A549 (cell line): Measurements from ENCODE around the gene TTC36. TPM values are rescaled to one million over a fixed set of nuclear protein-coding genes. Genes with fewer than 3 reads are reported as not detected.

Experiments used
- ATAC-seq, 2 experiments: fragments of 200-7000 bp in 1 of 2; fragments of >200 bp in 1 of 2; cut with Nextera tagmentation in 1 of 2; cut with Tn5 transposase in 1 of 2; 3 replicates each; pipeline versions ENCODE4 v1.8.0 to v1.9.1; 2018 to 2020; ENCODE audit warnings: mild to moderate bottlenecking in 1 of 2, moderate library complexity in 1 of 2
- CTCF ChIA-PET: fragments of 300-600 bp; sonication (Branson Sonifier 250); formaldehyde crosslinking; extraction: SDS; loops from one replicate; lab custom pipeline; 2021; ENCODE audit warnings: antibody characterized with exemption, inconsistent platforms; lab: Yijun Ruan, JAX
- POLR2A ChIA-PET: fragments of 350-600 bp; formaldehyde crosslinking; extraction: SDS; loops from one replicate; lab custom pipeline; 2021; ENCODE audit warnings: antibody characterized with exemption, inconsistent platforms; lab: Yijun Ruan, JAX
- DNase-seq, 2 experiments: peaks; one replicate each; pipeline versions ENCODE4 v3.0.0 to v3.0.0-alpha.2; 2011 to 2016; ENCODE audit warnings: low read depth in 1 of 2, low spot score in 1 of 2
- FAIRE-seq: peaks from 2 replicates; lab custom pipeline; 2011; peaks lifted over from hg19 to GRCh38; lab: Jason Lieb, UNC
- H3K27ac ChIP-seq, 2 experiments: fragments of >200 bp; sonication (Bioruptor Twin); formaldehyde crosslinking; 3 replicates each; pipeline ENCODE4 v1.5.1; 2016 to 2017
- H3K4me1 ChIP-seq: fragments of >200 bp; sonication (Bioruptor Twin); formaldehyde crosslinking; 3 replicates; pipeline ENCODE4 v1.6.1; 2016
- H3K4me2 ChIP-seq: fragments of >200 bp; sonication (Bioruptor Twin); formaldehyde crosslinking; 3 replicates; pipeline ENCODE4 v1.6.1; 2016
- H3K4me3 ChIP-seq: fragments of >200 bp; sonication (Bioruptor Twin); formaldehyde crosslinking; 3 replicates; pipeline ENCODE4 v1.5.1; 2016
- H3K9me3 ChIP-seq: fragments of >200 bp; sonication (Bioruptor Twin); formaldehyde crosslinking; 3 replicates; pipeline ENCODE4 v1.6.1; 2016
- BCL3 ChIP-seq: fragments of >200 bp; sonication (Bioruptor Twin); formaldehyde crosslinking; IDR thresholded peaks from 3 replicates; pipeline ENCODE4 v1.6.1; 2016
- BHLHE40 ChIP-seq: IDR thresholded peaks from 2 replicates; pipeline ENCODE4 v1.6.1; 2012; ENCODE audit warnings: low read depth, low read length, inconsistent platforms
- CBX8 ChIP-seq: fragments of 200-600 bp; sonication (generic); IDR thresholded peaks from 2 replicates; pipeline ENCODE4 v1.6.1; 2016
- EHF ChIP-seq: fragments of 250-450 bp; sonication (Bioruptor Pico); IDR thresholded peaks from 2 replicates; pipeline ENCODE4 v1.5.0; 2020; ENCODE audit warnings: mild to moderate bottlenecking
- EHMT2 ChIP-seq: fragments of 200-600 bp; sonication (generic); IDR thresholded peaks from 2 replicates; pipeline ENCODE4 v1.6.1; 2016; ENCODE audit warnings: antibody characterized with exemption, low read depth, mild to moderate bottlenecking, moderate library complexity
- EP300 ChIP-seq, 2 experiments: fragments of >200 bp; sonication (Bioruptor Twin); formaldehyde crosslinking; IDR thresholded peaks; 2 replicates in 1 of 2; 3 replicates in 1 of 2; pipeline ENCODE4 v1.6.1; 2016 to 2017
- ESRRA ChIP-seq: fragments of 150-350 bp; IDR thresholded peaks from 2 replicates; pipeline ENCODE4 v1.6.1; 2014; ENCODE audit warnings: mild to moderate bottlenecking, low read length, borderline replicate concordance
- FOSL2 ChIP-seq, 2 experiments: fragments of 450-650 bp in 1 of 2; fragments of >200 bp in 1 of 2; sonication (Bioruptor Twin) in 1 of 2; formaldehyde crosslinking; IDR thresholded peaks; 2 replicates each; pipeline versions ENCODE4 v1.5.0 to v1.6.1; 2016 to 2020; ENCODE audit warnings: mild to moderate bottlenecking in 1 of 2, moderate library complexity in 1 of 2
- GATA3 ChIP-seq: IDR thresholded peaks from 2 replicates; pipeline ENCODE4 v1.6.1; 2012; ENCODE audit warnings: borderline replicate concordance
- HEYL ChIP-seq: fragments of 250-450 bp; sonication (Bioruptor Pico); IDR thresholded peaks from 2 replicates; pipeline ENCODE4 v1.8.0; 2021; ENCODE audit warnings: mild to moderate bottlenecking, moderate library complexity
- HOXB5 ChIP-seq: fragments of 250-450 bp; sonication (Bioruptor Pico); IDR thresholded peaks from 2 replicates; pipeline ENCODE4 v1.5.0; 2020; ENCODE audit warnings: mild to moderate bottlenecking, moderate library complexity
- JUNB ChIP-seq: fragments of >200 bp; sonication (Bioruptor Twin); formaldehyde crosslinking; IDR thresholded peaks from 2 replicates; pipeline ENCODE4 v1.6.1; 2016
- KDM5A ChIP-seq: fragments of 200-600 bp; sonication (generic); IDR thresholded peaks from 2 replicates; pipeline ENCODE4 v1.6.1; 2016; ENCODE audit warnings: antibody characterized with exemption, mild to moderate bottlenecking
- POLR2AphosphoS2 ChIP-seq: conservative IDR thresholded peaks from 2 replicates; pipeline ENCODE4 v1.6.1; 2012; ENCODE audit warnings: low read length, improper control_type of control experiment, inconsistent platforms
- RCOR1 ChIP-seq: fragments of 150-350 bp; IDR thresholded peaks from 2 replicates; pipeline ENCODE4 v1.6.1; 2014; ENCODE audit warnings: antibody characterized with exemption, low read length, low read depth
- RFX5 ChIP-seq: fragments of 450-650 bp; IDR thresholded peaks from 2 replicates; pipeline ENCODE4 v1.7.1; 2014; ENCODE audit warnings: antibody characterized with exemption, mild to moderate bottlenecking, moderate library complexity
- SMC3 ChIP-seq: fragments of >200 bp; sonication (Bioruptor Twin); formaldehyde crosslinking; IDR thresholded peaks from 3 replicates; pipeline ENCODE4 v1.6.1; 2018; ENCODE audit warnings: inconsistent platforms
- SREBF2 ChIP-seq: fragments of 450-650 bp; IDR thresholded peaks from 2 replicates; pipeline ENCODE4 v1.6.1; 2014; ENCODE audit warnings: mild to moderate bottlenecking, moderate library complexity
- TFCP2L1 ChIP-seq: fragments of 250-450 bp; sonication (Bioruptor Pico); IDR thresholded peaks from 2 replicates; pipeline ENCODE4 v1.5.0; 2021; ENCODE audit warnings: mild to moderate bottlenecking
- ZC3H11A ChIP-seq: fragments of 450-650 bp; IDR thresholded peaks from 2 replicates; pipeline ENCODE4 v1.6.1; 2014; ENCODE audit warnings: antibody characterized with exemption, mild to moderate bottlenecking
- WGBS: methylation state at CpG from one replicate; pipeline ENCODE4 v1.1.6; 2017; ENCODE audit errors: missing lambda C conversion rate; 5-methylcytosine and 5-hydroxymethylcytosine counted together
- polyA plus RNA-seq, 4 experiments: library from polyadenylated mRNA; depleted of rRNA in 3 of 4; stranded (reverse); fragments of >200 nt; fragmentation: RNase III in 1 of 4; extraction: RNeasy Plus Mini Kit Qiagen cat#74134 plus additional on column Dnase treatment in 1 of 4; gene quantifications; 2 replicates in 3 of 4; 3 replicates in 1 of 4; pipeline ENCODE4 v1.2.3, GENCODE V29; 2011 to 2017
- TF ChIP-seq, protein P1 (sequence below): IDR thresholded peaks from 2 replicates; pipeline ENCODE4 v1.6.1; 2012
- TF ChIP-seq, protein P2 (sequence below): fragments of 250-450 bp; sonication (Bioruptor Pico); IDR thresholded peaks from 2 replicates; pipeline ENCODE4 v1.5.0; 2021; ENCODE audit warnings: mild to moderate bottlenecking, moderate library complexity, borderline replicate concordance

TTC36 gene
- polyA plus RNA-seq, 2 of the 4 experiments (the other 2 are of a cell fraction), result not detected

DNA sequence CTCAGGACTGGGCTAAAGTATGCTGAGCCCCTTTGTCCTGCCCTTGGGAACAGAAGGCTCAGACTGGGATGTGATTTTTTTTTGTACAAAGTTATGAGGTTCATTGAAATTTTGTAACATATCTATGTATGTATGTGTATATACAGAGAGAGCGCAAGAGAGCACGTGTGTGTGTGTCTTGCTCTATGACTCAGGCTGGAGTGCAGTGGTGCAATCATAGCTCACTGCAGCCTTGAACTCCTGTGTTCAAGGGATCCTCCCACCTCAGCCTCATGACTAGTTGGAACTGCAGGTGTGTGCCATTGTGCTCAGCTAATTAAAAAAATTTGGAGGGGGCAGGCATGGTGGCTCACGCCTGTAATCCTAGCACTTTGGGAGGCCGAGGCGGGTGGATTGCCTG lies 9.5 kb downstream of the TTC36 start:
- CTCF ChIA-PET, result no interaction called here
- no peak for ATAC-seq
- TF ChIP-seq EHMT2 (no peak), HEYL (no peak), KDM5A (no peak), RFX5 (no peak), SREBF2 (no peak), SMC3 (no peak), RCOR1 (no peak), BCL3 (no peak)
- TF ChIP-seq, protein P1, sequence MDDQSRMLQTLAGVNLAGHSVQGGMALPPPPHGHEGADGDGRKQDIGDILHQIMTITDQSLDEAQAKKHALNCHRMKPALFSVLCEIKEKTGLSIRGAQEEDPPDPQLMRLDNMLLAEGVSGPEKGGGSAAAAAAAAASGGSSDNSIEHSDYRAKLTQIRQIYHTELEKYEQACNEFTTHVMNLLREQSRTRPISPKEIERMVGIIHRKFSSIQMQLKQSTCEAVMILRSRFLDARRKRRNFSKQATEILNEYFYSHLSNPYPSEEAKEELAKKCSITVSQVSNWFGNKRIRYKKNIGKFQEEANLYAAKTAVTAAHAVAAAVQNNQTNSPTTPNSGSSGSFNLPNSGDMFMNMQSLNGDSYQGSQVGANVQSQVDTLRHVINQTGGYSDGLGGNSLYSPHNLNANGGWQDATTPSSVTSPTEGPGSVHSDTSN, result no peak
- TF ChIP-seq, all 56 proteins: peak for 0
- Histone ChIP-seq H3K4me1 (no peaks in the 10 kb centered on the region), H3K9me3 (no peaks in the 10 kb centered on the region), H3K4me3 (no peak overlapping the region), H3K27ac (no peak overlapping the region), H3K4me2 (no peak overlapping the region)
- 85% methylated on average over 5 of the region's 5 CpGs for WGBS
- FAIRE-seq (no peak), DNase-seq (no peak)
- POLR2A ChIA-PET, result no interaction called here

DNA sequence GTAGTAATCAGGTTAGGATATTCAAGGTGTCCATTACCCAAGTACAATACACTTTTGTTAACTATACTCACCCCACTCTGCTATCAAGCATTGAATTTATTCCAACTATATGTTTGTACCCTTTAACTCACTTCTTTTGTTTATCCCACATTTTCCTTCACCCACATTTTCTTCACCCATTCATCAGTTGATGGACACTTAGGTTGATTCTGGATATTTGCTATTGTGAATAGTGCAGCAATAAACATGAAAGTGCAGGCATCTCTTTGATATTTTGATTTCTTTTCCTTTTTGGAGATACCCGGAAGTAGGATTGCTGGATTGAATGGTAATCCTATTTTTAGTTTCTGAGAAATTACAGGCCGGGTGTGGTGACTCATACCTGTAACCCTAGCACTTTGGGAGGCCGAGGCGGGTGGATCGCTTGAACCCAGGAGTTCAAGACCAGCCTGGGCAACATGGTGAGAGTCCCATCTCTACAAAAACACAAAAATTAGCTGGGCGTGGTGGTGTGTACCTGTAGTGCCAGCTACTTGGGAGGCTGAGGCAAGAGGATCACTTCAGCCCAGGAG lies 10.2 kb downstream of the TTC36 start:
- WGBS, result 67% methylated on average over 6 of the region's 6 CpGs
- Histone ChIP-seq H3K4me2 (no peak overlapping the region), H3K4me3 (no peak overlapping the region), H3K9me3 (no peaks in the 10 kb centered on the region), H3K27ac (no peak overlapping the region)
- FAIRE-seq (no peak), DNase-seq (no peak), ATAC-seq (no peak)
- ChIA-PET CTCF (no interaction called here), POLR2A (no interaction called here)
- TF ChIP-seq FOSL2 (IDR thresholded peaks at IDR 0.05), result no peak
- peak; percentile 43; the same call in 1 of the 2 replicates for TF ChIP-seq FOSL2 (CRISPR knock-in tag; IDR thresholded peaks at IDR 0.05)
- no peak for TF ChIP-seq EHMT2
- TF ChIP-seq CBX8, result no peak
- TF ChIP-seq RCOR1, result no peak
- TF ChIP-seq HEYL, result no peak
- TF ChIP-seq BCL3, result no peak
- no peak for TF ChIP-seq EHF
- TF ChIP-seq ESRRA, result no peak
- no peak for TF ChIP-seq ZC3H11A
- TF ChIP-seq, all 56 proteins: peak for 1
- H3K4me1 ChIP-seq, result no peaks in the 10 kb centered on the region

DNA sequence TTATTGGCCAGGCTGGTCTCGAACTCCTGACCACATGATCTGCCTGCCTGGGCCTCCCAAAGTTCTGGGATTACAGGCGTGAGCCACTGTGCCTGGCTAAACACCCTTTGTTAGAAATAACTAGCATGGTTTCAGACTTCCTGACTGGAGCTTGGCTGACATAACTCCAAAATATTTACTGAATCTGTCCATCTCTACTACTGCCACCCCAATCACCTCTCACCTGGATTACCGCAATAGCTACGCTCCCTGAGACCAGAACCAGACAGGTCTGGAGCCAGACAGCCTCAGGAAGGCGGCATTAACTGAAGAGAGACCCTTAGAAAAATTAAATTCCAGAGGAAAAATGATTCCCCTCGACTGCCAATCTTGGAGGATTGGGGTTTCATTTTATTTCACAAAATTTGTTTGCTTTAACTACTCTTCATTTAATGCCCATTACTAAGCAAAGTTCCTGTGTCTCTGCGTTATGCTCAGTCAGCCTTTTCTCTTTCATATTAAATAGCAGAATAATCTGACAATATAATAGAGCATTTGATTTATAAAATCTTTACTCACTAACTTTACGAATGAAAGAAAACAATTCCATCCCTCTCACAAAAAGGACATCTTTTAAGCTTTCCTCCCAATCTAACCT lies 16.9 kb downstream of the TTC36 start:
- POLR2A ChIA-PET, result no interaction called here
- FAIRE-seq, result no peak
- no peaks in the 10 kb centered on the region for H3K9me3 ChIP-seq
- H3K4me1 ChIP-seq, result no peaks in the 10 kb centered on the region
- no peak overlapping the region for H3K27ac ChIP-seq
- no peak for DNase-seq
- H3K4me2 ChIP-seq, result no peak overlapping the region
- H3K4me3 ChIP-seq, result no peak overlapping the region
- ATAC-seq, result no peak
- TF ChIP-seq EP300 (IDR thresholded peaks at IDR 0.05) (no peak), ESRRA (no peak), EHMT2 (no peak), CBX8 (no peak), EHF (no peak), HOXB5 (CRISPR knock-in tag) (no peak), BHLHE40 (no peak), POLR2AphosphoS2 (no peak), JUNB (no peak), TFCP2L1 (CRISPR knock-in tag) (no peak), RFX5 (no peak), GATA3 (no peak)
- TF ChIP-seq, protein P2, sequence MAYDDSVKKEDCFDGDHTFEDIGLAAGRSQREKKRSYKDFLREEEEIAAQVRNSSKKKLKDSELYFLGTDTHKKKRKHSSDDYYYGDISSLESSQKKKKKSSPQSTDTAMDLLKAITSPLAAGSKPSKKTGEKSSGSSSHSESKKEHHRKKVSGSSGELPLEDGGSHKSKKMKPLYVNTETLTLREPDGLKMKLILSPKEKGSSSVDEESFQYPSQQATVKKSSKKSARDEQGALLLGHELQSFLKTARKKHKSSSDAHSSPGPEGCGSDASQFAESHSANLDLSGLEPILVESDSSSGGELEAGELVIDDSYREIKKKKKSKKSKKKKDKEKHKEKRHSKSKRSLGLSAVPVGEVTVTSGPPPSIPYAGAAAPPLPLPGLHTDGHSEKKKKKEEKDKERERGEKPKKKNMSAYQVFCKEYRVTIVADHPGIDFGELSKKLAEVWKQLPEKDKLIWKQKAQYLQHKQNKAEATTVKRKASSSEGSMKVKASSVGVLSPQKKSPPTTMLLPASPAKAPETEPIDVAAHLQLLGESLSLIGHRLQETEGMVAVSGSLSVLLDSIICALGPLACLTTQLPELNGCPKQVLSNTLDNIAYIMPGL (CRISPR knock-in tag), result no peak
- 84% methylated on average over 8 of the region's 8 CpGs for WGBS
- CTCF ChIA-PET, result no interaction called here
